ENCODE measurements around the gene ALDH4A1.

DNA sequence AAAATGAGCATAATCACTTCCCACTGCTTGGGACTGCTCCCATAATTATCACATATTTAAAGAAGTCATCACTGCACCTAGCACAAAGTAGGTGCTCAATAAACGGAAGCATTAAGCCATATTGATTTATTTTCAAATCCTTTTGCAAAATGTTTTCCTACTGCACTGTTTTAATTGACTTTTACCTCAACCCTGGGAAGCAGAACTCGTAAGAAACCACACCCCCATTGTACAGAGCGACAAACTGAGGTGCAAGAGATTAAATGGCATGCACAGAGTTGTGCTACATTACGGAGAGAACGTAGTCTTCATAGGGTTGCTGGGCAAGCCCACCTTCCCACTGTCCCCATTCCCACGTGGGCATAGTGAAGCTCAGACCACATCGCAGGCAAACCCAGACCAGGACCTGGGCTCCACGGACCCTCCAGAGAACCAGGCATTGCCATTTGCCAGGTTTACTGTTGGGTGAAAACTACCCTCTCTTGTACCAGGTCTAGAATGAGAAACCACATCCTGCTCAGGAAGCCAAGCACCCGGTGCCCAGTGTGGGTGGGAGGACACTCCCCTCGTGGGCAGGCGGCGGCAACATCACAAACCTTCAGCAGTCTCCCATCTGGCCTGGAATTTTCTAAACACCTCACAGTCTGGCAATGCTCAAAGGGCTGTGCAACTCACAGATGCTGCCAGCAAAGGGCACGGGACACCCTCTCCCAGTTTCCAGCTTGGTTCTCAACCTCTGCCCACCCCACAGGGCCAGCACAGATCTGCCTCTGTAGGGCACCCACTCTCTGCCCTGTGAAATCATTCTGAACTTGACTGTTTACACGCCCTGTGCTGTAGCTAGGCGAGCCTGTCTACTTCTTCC, 45.9 kb upstream of the ALDH4A1 start:
- TF ChIP-seq, protein P1, sequence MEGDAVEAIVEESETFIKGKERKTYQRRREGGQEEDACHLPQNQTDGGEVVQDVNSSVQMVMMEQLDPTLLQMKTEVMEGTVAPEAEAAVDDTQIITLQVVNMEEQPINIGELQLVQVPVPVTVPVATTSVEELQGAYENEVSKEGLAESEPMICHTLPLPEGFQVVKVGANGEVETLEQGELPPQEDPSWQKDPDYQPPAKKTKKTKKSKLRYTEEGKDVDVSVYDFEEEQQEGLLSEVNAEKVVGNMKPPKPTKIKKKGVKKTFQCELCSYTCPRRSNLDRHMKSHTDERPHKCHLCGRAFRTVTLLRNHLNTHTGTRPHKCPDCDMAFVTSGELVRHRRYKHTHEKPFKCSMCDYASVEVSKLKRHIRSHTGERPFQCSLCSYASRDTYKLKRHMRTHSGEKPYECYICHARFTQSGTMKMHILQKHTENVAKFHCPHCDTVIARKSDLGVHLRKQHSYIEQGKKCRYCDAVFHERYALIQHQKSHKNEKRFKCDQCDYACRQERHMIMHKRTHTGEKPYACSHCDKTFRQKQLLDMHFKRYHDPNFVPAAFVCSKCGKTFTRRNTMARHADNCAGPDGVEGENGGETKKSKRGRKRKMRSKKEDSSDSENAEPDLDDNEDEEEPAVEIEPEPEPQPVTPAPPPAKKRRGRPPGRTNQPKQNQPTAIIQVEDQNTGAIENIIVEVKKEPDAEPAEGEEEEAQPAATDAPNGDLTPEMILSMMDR (IDR thresholded peaks at IDR 0.05): no peak
- TF ChIP-seq POLR2A (IDR thresholded peaks at IDR 0.05): no peak
- TF ChIP-seq EP300 (IDR thresholded peaks at IDR 0.05): no peak

Measured in ovary (tissue), 3 donors.